HG03135 (cell line): Measurements from ENCODE around the gene KCTD19.

Experiments
- ATAC-seq: cut with Tn5 transposase; IDR thresholded peaks from one replicate; pipeline ENCODE4 v1.9.1; 2021; ENCODE audit warnings: mild to moderate bottlenecking, moderate library complexity; ENCODE audit not compliant: unreplicated experiment

KCTD19 gene

DNA sequence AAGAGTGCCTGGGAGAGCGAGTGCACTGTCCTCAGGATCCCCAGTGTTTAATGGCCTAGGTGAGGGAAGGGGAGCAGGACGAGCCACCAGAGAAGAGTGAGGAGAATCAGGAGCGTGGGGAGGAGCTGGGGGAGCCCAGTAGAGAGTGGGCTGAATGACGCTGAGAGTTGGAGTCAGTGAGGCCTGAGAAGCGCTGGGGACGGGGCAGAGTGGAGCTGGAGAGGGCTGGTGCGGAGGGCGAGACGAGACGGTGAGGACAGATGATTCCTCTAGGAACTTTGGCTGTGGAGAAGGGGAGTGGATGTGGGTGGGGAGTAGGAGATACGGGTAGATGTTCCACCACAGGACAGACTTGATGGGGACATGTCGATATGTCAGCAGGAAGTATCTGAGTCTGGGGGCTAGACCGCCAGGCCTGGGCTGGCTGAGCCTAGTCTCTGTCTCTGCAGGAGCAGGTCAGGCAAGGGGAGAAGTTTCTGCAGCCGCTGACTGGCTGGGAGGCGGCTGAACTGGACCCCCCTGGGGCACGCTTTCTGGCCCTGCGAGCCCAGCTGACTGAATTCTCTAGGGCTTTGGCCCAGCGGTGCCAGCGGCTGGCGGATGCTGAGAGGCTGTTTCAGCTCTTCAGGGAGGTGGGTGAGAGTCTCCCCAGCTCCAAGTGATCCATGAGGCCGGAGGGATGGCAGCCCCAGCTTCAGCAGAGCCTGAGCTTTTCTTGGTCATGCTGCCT is 42.5 kb downstream of the KCTD19 start:
- ATAC-seq: no peak

DNA sequence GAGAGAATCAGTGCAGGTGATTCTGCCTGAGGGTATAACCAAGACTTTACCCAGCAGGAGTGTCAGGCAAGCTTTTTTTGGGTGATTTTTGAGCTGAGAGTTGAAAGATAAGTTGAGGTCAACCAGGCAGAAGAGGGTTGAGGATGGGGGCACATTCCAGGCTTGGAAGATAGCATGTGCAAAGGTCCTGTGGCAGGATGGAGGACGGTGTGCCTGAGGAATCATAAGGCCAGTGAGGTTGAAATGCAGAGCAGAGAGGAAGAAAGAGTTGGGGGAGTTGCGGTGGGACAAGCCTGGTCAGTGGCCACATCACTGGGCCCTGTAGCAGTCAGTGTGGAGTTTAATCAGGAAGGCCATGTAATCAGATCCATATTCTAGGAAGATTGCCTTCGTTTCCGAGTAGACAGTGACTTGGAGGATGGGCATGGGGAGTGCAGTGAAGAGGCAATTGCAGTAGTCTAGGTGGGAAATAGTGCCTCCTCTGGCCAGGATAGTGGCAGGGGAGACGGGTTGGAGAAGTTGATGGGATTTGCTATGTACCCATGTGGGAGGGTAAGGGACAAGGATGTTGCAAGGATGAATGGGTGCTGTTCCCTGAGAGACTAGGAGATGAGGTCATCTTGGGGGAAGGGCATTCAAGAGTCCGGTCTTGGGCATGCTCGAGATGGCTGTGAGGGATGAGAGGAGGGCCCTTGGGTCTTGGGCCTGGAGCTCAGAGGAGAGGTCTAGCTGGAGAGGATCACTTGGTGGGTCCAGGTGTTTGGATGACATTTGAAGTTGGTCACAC is 43.3 kb downstream of the KCTD19 start:
- no peak for ATAC-seq

DNA sequence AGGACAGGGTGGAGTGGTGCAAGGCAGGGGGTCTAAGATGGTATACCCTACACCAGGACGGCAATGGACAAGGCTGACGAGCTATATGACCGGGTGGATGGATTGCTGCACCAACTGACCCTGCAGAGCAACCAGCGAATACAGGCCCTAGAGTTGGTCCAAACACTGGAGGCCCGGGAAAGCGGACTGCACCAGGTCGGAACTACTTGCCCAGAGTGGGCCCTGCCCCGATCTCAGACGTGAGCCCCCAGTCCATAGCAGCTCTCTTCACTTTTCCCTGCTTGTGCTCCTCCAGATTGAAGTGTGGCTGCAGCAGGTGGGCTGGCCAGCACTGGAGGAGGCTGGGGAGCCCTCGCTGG is 44.1 kb downstream of the KCTD19 start:
- ATAC-seq: no peak

DNA sequence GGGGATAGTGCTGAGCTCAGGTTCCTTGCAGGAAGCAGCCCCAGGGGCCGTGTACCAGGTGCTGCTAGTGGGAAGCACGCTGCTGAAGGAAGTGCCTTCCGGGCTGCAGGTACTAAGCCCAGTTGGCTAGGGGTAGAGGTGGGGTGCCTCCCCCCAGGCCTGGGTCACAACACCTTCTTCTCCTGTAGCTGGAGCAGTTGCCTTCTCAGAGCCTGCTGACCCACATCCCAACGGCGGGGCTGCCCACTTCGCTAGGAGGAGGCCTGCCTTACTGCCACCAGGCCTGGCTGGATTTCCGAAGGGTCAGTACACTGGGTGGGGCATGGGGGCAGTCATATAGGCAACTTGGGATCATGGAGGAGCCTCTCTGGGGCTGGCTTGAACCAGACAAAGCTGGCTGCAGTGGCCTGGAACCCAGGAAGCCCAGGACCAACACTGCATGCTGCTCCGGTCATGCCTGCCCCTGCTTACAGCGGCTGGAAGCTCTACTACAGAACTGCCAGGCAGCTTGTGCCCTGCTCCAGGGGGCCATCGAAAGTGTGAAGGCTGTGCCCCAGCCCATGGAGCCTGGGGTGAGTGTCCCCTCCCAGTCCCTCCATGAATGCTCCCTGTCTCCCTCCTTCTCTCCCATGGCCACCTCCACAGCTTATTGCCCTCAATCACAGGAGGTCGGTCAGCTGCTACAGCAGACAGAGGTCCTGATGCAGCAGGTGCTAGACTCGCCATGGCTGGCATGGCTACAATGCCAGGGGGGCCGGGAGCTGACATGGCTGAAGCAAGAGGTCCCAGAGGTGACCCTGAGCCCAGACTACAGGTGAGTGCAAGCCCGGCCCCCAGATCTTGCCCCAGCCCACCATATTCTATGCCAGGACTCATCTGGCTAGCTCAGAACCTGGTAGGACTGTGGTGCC is 44.8 kb downstream of the KCTD19 start:
- no peak for ATAC-seq

DNA sequence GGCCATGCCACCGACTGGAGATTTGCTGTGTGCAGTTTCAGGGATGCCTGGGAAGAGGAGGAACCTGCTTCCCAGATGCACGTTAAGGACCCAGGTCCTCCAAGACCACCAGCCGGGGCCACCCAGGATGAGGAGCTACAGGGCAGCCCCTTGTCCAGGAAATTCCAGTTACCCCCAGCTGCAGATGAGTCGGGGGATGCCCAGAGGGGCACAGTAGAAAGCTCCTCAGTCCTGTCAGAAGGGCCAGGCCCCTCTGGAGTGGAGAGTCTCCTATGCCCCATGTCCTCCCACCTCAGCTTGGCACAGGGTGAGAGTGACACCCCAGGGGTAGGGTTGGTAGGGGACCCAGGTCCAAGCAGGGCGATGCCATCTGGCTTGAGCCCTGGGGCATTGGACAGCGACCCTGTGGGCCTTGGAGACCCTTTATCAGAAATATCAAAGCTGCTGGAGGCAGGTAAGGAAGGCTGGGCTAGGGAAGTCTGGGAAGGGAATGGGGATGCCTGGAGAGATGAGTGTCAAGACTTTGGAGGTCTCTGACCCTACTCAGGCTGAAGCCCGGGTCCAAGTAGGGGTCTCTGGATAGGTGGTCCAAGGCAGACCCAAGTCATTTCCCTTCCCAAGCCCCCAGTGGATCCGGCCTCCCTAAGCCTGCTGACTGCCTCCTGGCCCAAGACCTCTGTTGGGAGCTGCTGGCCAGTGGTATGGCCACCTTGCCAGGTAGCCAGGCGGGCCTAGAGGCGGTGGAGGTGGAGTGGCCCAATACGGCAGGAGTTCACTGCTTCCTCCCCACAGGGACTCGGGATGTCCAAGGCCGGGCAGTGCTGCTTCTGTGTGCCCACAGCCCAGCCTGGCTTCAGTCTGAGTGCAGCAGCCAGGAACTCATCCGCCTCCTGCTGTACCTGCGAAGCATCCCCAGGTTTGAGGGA is 46.2 kb downstream of the KCTD19 start:
- ATAC-seq: no peak

DNA sequence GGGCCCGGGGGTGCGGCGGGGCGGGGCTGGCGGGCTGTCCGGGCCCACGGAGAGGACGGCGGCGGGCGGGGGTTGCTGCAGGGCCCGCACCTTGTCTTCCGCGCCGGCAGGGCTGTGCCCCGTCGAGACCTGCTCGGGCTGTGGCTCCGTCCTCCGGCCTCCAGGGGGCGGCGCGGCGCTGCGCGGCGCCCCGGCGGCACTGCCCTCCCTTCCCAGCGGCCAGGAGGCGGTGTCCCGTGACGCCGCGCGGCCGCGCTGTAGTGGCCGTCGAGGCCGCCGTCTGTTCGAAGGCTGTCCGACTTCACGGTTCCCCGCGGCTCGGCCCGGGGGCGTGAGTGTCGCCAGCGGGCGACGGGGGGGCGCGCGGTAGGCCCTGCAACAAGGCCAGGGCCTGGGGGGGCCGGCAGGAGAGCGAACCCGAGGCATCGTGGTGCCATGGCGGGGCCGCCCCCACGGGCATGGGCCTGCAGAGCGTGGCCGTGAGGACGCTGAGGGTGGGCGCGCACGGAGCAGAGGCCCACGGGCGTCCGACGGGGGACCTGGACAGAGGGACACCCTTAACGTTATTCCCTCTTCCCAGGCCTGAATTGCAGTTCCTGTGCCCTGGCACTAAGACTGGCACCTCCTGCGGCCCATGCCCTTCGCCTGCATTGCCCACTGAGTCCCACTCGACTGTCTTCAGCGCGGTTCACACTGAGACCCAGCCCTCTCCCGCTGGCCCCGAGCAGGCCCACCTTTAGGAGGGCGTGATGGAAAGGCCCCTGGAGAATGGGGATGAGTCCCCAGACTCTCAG is 47.0 kb downstream of the KCTD19 start, which contains the start of gene PLEKHG4:
Gene PLEKHG4, plus strand, starts transcription at position 237 of the 794 bp plus-strand sequence. Its CDS starts 513 bp downstream, at position 750.
- peak; percentile 76 for ATAC-seq

DNA sequence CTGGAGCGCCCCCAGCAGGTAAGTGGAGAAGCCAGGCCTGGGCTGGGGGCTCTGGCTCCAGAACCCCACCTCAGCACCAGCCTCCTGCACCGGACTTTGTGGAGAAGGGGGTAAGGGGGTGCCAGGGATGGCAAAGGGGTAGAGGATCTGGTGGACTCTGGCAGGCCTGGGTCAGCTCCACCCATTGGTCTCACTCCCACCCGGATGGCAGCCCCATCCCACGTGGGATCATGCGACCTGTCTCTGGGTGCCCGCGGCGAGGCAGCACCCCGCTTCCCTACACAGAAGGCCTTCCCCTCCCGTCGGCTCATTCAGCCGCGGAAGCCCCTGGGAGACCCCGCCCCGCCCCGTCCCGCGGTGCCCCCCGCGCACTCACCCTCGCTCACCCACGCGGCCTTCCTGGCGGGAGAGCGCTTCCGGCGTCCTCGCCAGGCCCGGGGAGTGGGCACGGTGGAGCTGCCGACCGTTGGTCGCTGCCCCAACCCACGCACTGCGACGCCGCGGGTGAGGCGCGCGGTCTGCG is 47.7 kb downstream of the KCTD19 start:
- peak; percentile 37 for ATAC-seq

DNA sequence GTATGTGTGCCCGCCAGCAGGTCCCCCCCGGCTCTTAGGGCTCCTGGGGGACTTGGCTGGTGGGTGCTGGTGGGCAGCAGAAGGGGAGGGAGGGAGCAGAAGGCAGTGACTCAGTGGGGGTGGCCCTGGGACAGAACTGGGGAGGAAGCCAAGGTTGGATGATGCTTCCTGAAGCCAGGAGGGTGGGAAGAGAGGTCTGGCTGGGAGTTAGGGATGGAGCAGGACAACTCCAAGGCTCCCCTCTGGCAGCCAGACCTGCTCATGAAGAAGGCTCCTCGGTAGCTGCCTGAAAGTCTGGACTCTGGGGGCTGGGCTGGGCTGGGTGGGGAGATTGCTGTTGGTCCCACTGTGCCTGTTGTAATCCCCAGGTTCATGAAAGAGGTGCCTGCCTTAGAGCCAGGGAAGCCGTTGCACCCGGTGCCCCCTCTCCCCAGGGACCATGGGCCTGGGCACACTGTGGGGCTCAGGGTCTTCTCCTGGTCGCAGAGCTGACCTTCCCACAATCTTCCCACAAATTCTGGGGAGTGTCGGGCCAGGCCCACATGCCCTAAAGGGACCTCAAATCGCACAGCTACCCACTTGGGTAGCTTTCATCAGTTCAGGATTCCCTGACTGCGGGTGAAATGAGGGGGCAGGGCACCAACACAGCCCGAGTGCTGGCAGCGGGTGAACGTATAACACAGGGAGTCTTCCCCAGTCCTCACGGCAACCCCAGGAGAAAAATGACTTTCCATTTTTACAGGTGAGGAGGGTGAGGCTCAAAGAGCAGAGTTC is 48.4 kb downstream of the KCTD19 start:
- no peak for ATAC-seq

DNA sequence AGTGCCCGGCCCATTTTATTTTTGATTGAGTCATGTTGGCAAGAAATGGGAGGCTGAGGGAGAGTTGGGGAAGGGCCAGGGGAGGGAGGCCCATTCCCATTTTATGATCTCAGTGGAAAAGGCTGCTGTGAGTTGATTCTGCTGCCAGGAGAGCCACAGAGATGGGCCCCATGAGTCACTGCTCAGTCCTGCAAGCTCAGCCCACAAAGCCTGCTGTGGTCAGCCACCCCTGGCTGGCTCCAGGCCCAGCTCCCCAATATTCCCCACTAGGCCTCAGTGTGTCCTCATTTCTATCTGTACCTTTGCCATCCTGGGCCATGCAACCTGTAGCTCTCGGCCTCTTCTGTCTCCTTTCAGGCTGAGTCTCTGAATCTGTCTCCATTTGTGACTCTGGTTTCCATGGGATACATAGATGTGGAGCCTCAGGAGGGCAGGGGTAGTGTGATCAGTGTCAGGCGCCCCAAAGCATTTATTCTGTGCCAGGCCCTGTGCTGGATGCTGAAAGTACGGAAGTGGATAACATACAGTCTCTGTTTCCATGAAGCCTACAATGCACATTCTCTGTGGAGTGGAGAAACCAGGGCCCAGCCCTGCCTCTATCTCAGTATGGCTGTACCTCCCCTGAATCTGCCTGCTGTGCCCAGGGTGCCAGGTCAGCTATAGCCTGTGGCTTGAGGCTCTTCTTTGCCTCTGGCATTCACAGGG is 49.1 kb downstream of the KCTD19 start:
- ATAC-seq: no peak

DNA sequence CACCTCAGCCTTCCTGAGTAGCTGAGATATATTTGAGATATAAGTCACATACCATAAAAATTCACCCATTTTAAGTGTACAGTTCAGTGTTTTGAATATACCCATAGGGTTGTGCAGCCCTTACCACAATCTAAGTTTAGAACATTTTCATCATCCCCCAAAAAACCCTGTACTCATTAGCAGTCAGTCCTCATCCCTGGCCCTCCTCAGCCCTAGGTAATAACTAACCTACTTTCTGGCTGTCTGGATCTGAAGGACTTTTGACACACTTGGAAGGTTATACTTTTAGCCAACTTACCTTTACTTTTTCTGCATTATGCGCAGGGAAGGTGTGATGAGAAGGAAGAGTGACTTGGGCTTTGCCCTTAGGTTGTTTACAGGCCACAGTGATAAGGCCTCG is 51.2 kb downstream of the KCTD19 start:
- no peak for ATAC-seq

DNA sequence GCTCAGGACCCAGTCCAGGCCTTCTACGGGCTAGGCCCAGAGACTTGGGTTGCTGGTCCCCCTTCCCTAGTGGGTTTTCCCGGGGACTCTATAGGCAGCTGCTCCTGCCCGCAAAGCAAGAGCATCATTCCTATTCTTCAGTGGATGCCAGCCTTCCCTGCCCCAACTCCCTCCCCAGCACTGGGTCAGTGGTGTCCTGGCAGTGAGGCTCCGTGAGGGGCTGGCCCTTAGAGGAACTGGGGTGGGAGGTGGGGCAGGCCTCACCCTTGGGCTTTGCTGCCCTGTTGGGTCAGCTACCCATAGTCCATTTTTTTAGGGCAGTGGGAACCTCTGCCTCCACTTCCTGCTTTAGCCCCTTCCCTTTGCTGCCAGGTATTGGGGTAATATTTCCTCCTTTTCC is 55.1 kb downstream of the KCTD19 start:
- no peak for ATAC-seq

DNA sequence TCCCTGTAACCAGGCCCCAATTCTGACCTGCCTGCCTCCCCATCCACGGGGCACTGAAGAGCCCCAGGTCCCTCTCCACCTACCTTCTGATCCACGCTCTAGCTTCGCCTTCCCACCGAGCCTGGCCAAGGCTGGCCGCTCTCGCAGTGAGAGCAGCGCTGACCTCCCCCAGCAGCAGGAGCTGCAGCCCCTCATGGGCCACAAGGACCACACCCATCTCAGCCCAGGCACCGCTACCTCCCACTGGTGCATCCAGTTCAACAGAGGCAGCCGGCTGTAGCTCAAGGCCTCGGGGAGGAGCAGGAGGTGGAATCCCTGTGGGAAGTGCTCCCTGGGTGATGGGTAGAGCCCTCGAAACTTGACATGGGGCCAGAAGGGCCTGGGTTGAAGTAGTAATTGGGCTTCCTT is 55.6 kb downstream of the KCTD19 start:
- ATAC-seq: no peak

DNA sequence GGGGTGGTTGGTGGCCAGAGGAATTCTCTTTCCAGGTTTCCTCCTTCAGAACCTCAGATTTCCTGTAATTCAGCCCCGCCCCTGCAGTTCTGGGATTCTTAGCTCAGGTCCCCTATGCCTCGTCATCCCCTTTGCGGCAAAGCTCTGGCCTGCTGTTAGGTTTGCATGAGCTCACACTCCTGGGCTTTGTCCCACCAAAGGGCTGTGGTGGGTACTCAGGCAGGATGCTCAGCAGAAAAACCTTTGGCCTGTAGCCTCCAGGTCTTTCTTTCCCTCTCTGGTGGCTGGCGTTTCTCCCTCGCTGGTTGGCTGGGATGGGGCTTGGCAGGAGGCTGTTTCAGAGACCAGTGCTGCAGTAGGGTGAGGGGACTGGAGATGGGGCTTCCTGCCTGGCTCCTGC is 56.8 kb downstream of the KCTD19 start:
- ATAC-seq: no peak

DNA sequence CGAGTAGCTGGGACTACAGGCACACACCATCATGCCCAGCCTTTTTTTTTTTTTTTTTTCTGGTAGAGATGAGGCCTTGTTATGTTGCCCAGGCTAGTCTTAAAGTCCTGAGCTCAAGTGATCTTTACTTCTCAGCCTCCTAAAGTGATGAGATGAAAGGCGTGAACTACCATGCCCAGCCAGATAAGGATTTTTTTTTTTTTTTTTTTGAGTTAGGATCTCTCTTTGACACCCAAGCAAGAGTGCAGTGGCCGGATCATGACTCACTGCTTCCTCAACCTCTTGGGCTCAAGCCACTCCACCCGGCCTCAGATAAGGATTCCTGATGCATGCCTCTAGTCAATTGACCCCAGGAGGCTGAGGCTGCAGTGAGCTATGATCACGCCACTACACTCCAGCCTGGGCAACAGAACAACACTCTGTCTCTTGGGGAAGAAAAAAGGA is 58.4 kb downstream of the KCTD19 start:
- no peak for ATAC-seq

DNA sequence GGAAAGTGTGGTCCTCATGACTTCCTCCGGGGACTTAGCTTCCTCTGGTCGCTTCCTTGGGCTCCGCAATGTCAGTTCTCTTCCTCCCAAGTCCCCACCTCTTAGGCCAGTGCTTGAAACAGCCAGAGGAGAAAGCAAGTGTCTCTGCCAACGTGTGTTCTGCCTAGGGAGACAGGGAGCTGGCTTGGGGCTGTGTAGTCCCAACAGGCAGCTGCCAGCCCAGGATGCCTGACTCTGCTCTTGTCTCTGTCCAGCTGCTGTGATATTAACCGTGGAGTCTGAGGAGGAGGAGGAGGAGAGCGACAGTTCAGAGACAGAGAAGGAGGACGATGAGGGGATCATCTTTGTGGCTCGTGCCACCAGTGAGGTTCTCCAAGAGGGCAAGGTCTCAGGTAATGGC is 60.7 kb downstream of the KCTD19 start:
- ATAC-seq: no peak

DNA sequence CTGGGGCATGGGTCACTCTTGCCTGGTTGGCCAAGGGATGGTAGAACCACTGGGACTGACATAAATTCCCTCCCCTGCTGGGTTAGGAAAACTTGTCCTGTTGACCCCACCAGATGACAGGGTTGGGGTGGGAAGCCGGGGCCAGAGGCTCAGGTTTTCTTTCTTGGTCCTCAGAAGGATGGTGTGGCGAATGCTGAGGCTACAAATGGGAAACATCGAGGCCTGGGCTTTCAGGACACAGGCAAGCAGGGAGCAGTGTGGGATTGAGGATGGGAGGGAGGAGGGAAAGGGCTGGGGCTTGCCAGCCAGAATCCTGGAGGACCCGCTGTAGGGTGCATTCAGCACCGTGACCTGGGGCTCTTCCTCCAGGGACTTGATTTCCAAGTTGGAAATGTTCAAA is 61.7 kb downstream of the KCTD19 start:
- no peak for ATAC-seq

DNA sequence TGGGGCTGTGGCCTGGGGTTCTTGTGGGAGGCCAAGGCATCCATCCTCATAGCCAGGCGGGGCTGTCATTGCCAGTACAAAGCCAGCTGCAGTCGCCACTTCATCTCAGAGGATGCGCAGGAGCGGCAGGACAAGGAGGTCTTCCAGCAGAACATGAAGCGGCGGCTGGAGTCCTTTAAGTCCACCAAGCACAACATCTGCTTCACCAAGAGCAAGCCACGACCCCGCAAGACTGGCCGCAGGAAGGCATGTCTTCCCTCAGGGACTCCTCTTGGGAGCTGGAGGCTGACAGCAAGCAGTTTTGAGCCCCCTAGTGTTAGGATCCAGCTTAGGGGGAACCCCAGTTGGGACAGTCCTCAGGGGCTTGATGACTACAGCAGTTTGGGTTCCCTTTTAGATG is 62.3 kb downstream of the KCTD19 start:
- no peak for ATAC-seq

DNA sequence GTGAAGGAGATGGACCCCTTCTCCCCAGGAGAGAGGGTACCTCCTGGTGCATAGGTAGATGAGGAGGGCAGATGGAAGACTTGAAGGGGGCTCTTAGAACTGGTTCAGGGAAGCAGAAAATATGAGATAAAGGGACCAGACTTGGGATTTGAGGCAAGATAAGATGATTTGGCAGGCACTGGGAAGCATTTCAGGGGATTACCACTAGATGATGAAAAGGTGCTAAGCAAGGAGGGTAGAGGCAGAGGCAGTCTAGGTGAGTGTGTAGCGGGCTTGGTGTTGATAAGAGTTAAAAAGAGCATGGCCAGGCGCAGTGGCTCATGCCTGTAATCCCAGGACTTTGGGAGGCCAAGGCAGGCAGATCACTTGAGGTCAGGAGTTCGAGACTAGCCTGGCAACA is 63.3 kb downstream of the KCTD19 start:
- ATAC-seq: no peak
